ENCODE measurements around the gene SPTAN1.
"Not testable (repeated sequence)": the region's sequence is repeated elsewhere in the genome, so short reads cannot be mapped to it uniquely, and the experiment has no call there.

SPTAN1 gene

GRCh38 chr9:128553728-128554127 is 1.3 kb downstream of the SPTAN1 start:
- DNase-seq (ENCODE audit: low spot score) = peak; percentile 38

GRCh38 chr9:128554155-128554862 is 1.9 kb downstream of the SPTAN1 start:
- DNase-seq (ENCODE audit: low spot score) = peak; percentile 65

DNA sequence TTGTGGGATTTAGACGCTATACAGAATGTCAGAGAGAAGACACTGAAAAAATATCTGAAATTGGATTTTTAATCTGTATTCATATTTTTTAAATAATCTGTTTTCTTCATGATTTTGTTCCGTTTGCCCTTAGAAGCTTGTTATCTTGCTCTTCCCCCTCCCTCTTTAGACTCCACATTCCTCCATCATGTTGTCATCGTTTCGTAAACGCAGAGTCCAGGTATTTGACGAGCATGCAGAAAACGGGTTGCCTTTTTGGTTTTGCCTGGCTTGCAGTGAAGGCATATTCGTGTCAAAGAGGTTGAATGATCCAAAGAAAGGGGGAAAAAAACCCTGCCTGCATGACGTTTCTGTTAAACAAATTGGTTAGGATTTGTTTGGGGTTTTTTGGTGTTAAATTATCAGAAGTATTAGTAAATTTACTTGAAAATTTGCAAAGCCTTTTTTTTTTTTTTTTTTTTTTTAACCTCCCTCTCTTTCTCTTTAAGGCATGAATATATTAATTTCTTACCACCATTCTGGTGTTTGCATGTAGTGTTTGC is 2.9 kb downstream of the SPTAN1 start:
- no peak for DNase-seq (ENCODE audit: low spot score)

GRCh38 chr9:128556276-128556675 is 3.9 kb downstream of the SPTAN1 start:
- DNase-seq (ENCODE audit: low spot score) = no peak

GRCh38 chr9:128556926-128557634 is 4.7 kb downstream of the SPTAN1 start:
- no peak for DNase-seq (ENCODE audit: low spot score)

DNA sequence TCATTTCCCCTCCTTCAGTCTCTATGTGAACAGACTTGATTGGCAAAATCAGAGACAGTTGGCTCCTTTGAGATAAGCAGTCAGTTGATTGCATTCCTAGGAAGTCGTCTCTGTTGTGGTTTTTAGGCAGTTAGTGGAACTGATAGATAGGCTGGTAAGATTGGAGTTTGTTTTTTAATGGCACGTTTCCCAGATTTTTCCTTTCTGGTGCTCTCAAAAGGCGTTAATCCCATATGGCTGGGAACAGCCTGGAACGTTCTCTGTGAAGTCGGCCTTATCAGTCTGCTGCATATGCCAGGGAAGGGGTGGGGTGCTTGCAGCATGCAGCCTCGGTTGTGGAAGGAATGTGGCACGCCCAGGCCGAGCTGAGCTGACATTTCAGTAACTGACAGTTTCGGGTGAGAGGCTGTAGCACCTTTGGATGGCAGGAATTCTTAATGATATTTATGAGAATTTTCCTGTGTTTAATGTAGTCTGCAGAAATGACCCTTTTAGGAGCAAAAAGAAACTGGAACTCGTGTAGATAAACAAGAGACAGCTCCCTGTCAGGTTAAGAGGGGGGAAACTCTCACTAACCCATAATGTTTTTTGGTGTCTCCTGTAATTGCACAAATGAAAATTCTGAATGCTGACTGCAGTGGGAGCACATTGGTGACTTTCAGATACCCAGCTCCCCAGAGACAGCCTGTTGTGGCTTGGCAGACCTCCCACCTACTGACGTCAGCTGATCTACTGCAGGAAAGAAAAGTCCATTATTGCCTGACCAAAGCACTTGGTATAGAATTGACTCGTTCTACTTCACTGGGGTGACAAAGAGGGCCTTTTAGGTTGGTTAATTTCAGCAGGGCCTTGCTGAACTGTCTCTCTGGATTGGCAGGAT is 6.3 kb downstream of the SPTAN1 start:
- peak; percentile 64 for DNase-seq (ENCODE audit: low spot score)

DNA sequence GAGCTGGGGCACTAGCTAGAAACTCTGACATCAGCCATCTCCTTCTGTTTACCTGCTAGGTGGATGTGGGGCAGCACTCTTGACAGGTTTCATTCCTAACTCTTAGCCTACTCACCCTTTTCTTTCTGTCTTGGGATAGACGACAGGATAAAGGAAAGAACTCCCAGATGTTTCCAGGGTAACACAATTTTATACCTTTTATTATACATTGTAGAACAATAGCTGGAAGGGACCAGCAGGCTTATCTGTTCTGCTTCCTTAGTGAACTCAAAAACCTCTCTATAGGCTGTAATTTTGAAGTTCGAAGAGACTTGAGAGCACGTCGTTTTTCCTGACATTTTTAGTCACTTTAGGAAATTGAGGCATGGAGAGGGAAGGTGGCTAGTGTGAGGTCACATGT is 13.2 kb downstream of the SPTAN1 start:
- peak; percentile 30 for DNase-seq (ENCODE audit: low spot score)

DNA sequence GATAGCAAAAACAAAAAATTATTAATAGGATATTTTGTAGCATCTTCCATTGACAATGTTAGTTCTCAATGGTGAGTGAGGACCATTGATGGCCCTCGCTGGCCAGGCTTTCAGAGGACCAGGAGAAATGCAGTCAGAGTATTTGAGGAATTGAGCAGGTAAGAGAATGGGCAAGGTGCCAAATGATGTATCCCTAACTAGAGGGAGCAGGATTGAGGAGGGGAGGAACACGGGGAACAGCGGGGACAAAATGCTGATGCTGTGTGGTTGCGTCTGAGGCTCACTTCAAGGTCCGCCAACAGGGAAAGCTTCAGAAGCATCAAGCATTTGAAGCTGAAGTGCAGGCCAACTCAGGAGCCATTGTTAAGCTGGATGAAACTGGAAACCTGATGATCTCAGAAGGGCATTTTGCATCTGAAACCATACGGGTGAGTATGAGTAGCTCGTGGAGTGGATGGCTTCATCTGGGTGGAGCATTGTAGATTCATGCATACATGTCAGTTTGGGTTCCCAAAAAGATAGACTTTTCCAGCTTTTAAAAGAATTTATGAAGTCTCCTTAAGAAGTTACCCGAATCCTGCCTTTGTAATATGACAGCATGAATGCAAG is 16.2 kb downstream of the SPTAN1 start:
- no peak for DNase-seq (ENCODE audit: low spot score)

- no peak for DNase-seq (ENCODE audit: low spot score)
Observed at GRCh38 chr9:128575469-128575868, 23.1 kb downstream of the SPTAN1 start.

DNA sequence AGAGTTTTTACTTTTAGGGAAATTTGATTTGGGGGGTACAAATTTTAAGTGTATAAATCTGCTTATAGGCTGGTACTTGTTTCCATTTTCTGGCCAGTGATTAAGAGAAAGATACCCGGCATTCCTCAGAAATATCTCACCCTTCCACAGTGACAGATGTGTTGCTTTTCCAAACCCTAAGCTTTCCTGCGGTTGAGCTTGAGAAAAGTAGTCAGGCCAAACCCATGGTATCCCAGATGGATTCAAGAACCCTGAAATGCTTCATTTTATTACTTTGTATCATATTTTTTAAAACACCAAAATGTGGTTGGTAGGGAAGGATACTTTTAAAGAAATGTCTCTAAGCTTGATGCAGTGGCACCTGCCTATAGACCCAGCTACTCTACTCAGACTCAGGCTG is 23.5 kb downstream of the SPTAN1 start:
- no peak for DNase-seq (ENCODE audit: low spot score)

DNA sequence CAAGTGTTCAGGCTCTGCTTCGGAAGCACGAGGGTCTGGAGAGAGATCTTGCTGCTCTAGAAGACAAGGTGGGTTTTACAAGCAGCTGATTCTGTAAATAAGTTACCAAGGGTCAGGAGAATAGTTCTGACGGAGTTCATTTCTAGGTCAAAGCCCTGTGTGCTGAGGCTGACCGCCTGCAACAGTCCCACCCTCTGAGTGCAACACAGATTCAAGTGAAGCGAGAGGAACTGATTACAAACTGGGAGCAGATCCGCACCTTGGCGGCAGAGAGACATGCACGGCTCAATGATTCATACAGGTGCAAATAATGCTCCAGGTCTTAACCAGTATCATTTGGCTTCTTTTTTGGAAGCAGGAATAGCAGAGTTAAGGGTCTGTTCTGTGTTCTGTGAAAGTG is 24.8 kb downstream of the SPTAN1 start:
- no peak for DNase-seq (ENCODE audit: low spot score)

GRCh38 chr9:128579194-128579593 is 26.8 kb downstream of the SPTAN1 start:
- no peak for DNase-seq (ENCODE audit: low spot score)

DNA sequence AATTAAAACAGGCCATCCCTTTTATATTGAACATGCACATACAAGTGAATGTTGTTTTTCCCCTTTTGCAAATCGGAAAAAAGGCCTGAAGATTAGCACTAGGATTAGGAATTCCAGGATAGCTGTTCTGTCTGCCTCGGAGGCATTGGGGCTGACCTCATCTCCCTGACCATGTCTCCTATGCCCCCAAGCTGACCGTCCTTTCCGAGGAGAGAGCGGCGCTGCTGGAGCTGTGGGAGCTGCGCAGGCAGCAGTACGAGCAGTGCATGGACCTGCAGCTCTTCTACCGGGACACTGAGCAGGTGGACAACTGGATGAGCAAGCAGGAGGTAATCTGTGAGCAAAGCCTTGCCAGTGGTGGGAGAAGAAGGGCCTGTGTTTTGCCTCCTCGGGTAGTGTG is 28.3 kb downstream of the SPTAN1 start:
- no peak for DNase-seq (ENCODE audit: low spot score)

GRCh38 chr9:128585155-128585554 is 32.8 kb downstream of the SPTAN1 start:
- DNase-seq (ENCODE audit: low spot score) = not testable (repeated sequence)

GRCh38 chr9:128586934-128587333 is 34.5 kb downstream of the SPTAN1 start:
- DNase-seq (ENCODE audit: low spot score) = not testable (repeated sequence)

DNA sequence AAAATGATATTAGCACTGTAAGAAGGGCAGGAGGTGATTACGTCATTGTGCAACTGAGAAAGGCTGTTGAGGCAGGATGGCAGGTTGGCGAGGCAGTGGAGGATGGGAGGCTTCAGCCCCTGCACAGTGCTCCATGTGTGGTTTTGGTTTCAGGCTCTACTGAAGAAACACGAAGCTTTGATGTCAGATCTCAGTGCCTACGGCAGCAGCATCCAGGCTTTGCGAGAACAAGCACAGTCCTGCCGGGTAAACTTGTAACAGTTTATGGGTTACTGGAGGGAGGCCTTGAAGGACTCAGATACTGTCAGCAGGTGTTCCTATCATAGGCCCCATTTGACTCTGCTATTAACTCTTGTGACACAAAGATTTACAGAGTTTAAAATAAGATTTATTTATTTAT is 35.1 kb downstream of the SPTAN1 start:
- no peak for DNase-seq (ENCODE audit: low spot score)

DNA sequence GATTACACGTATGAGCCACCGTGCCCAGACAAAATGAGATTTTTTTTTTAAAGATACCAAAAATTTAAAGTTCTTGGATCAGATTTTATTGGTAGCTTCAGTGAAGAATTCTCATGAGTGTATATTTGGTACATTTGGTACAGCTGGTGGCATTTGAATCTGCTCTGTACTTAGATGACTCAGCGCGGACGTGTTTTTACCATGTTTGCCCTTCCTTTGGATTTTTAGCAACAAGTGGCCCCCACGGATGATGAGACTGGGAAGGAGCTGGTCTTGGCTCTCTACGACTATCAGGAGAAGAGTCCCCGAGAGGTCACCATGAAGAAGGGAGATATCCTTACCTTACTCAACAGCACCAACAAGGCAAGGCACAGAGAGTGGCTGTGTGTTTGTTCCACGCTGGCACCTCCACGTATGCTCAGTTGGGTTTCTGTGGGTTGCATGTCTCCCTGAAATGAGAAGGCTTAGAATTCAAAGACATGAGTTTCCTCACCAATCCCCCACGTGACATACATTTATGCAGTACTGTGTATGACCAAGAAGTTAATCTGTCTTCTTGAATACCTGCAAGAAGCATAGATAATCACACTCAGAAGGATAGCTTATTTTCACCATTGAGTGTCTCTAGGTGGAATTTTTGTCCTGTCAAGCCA is 36.3 kb downstream of the SPTAN1 start:
- DNase-seq (ENCODE audit: low spot score) = no peak

DNA sequence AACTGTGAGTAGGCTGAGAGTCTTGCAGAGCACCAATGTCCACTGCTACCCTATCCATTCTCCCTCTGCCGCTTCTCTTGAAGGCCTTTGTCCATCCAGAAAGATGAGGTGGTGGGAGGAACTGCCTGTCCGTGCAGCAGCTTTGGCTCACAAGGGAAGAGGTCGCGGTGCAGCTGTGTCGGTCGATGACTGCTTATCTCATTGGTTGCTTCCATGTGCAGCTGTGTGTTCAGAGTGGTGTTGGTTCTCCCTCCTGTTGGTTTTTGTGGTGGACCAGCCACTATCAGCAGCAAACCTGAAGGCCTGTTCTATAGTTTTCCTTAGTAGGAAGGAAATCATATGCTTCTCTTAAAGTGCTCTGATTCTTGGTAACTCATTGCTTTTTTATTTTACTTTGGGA is 40.7 kb downstream of the SPTAN1 start:
- DNase-seq (ENCODE audit: low spot score) = no peak

DNA sequence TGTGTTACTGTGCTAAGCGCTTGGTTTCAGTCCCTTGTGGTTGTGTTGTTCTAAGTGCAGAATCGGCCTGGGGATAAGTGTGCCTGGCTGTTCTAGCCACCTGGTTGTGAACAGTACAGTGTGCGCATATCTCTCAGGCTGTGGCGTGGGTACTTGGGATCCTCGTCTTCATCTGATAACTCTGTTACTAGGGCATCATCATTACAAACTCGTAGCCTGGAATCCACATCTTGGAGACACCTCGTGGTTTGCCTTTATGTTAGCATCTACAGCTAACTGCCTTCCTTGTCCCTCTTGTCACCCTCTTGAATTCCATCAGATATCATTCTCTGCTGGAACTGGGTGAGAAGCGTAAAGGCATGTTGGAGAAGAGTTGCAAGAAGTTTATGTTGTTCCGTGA is 41.5 kb downstream of the SPTAN1 start:
- DNase-seq (ENCODE audit: low spot score) = no peak

- no peak for DNase-seq (ENCODE audit: low spot score)
Observed at GRCh38 chr9:128595471-128595870, 43.1 kb downstream of the SPTAN1 start.

DNA sequence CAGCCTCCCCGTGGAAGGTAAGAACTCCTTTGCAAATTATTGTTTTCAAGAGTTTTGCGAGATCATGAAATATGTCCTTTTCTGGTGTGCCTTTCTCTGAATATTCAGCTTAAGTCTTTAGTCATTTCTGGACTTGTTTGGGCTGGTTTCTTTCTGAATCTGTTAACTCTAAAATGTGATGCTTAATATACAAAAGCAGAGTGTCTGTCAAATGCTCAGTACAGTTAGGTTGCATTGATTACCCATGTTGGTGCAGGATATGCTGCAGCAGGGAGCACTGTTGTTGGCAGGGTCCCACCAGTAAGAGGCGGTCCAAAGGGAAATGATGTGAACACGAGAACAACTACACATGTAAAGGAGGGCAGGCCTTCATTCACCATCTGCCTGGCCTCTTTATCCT is 47.7 kb downstream of the SPTAN1 start:
- no peak for DNase-seq (ENCODE audit: low spot score)

DNA sequence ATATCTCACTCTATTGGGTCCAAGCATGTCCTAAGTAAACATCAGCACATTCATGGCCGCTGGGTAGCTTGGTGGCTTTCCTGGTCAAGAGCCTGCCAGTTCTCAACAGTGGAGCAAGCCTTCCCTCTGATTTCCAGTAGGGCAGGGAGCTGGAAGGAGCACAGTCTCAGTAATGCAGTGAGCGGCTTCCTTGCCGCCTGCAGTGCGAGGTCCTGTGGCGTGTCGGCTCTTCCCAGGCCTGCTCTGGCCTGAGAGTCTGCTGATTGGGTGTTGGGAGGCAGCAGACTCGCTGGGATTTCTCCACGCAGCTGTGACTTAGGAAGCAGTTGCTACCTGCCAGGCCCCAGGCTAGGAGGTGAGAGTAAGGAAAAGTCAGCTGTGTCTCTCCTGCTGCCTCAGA is 51.3 kb downstream of the SPTAN1 start:
- DNase-seq (ENCODE audit: low spot score) = no peak
